Measurements from ENCODE around the gene ZNF525.
"Not testable (repeated sequence)": the region's sequence is repeated elsewhere in the genome, so short reads cannot be mapped to it uniquely, and the experiment has no call there.

ZNF525 gene

GRCh38 chr19:53397918-53398317, 32.4 kb downstream of the ZNF525 start:
- H3K9me3 ChIP-seq (ENCODE audit: control insufficient read depth, low read depth, low read length), result not testable (repeated sequence)

DNA sequence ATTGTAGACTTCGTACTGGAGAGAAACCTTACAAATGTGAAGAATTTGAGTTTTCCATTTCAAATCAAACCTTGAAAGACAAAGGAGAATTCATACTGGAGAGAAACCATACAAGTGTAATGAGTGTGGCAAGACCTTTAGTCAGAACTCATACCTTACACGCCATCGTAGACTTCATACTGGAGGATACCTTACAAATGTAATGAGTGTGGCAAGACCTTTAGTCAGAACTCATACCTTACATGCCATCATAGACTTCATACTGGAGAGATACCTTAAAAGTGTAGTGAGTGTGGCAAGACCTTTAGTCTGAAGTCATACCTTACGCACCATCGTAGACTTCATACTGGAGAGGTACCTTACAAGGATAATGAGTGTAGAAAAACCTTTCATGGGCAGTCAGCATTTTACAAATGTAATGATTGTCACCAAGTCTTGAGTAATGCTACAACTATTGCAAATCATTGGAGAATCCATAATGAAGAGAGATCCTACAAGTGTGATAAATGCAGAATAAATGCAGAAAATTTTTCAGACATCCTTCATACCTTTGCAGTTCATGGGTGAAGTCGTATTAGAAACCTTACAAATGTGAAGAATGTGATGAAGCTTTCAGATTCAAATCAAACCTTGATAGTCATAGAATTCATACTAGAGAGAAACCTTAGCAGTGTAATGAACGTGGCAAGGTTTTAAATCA, 44.1 kb downstream of the ZNF525 start:
- Histone ChIP-seq H3K36me3 (ENCODE audit: control insufficient read depth, low read depth, low read length) (peaks cover 24% of the 10 kb centered on the region), H3K4me1 (ENCODE audit: control insufficient read depth, low read depth, low read length) (no peaks in the 10 kb centered on the region), H3K9me3 (ENCODE audit: control insufficient read depth, low read depth, low read length) (peaks cover 39% of the 10 kb centered on the region), H3K27ac (ENCODE audit: low read length) (no peak overlapping the region), H3K9ac (ENCODE audit: low read length) (no peak overlapping the region), H3K4me3 (ENCODE audit: low read length) (no peak overlapping the region), H3K27me3 (ENCODE audit: control insufficient read depth, insufficient read depth, low read length) (no peaks in the 10 kb centered on the region)

More at GRCh38 chr19:53397918-53398317, 32.4 kb downstream of the ZNF525 start:
- H3K4me1 ChIP-seq (ENCODE audit: control insufficient read depth, low read depth, low read length); H3K9ac ChIP-seq (ENCODE audit: low read length); H3K27ac ChIP-seq (ENCODE audit: low read length); H3K4me3 ChIP-seq (ENCODE audit: low read length): not testable (repeated sequence)
- peaks cover 13% of the 10 kb centered on the region for H3K36me3 ChIP-seq (ENCODE audit: control insufficient read depth, low read depth, low read length)
- H3K27me3 ChIP-seq (ENCODE audit: control insufficient read depth, insufficient read depth, low read length), result peaks cover 11% of the 10 kb centered on the region

DNA sequence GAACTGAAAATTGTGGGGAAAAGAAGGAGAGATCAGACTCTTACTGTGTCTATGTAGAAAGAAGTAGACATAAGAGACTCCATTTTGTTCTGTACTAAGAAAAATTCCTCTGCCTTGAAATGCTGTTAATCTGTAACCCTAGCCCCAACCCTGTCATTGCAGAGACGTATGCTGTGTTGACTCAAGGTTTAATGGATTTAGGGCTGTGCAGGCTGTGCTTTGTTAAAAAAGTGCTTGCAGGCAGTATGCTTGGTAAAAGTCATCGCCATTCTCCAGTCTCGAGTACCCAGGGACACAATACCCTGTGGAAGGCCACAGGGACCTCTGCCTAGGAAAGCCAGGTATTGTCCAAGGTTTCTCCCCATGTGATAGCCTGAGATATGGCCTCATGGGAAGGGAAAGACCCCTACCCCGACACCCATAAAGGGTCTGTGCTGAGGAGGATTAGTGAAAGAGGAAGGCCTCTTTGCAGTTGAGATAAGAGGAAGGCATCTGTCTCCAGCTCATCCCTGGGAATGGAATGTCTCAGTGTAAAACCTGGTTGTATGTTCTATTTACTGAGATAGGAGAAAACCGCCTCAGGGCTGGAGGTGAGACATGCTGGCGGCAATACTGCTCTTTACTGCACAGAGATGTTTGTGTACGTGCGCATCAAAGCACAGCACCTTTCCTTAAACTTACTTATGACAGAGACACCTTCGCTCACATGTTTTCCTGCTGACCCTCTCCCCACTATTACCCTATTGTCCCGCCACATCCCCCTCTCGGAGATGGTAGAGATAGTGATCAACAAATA, 55.2 kb downstream of the ZNF525 start:
- H3K4me1 ChIP-seq (ENCODE audit: control insufficient read depth, low read depth, low read length); H3K4me3 ChIP-seq (ENCODE audit: low read length); H3K27me3 ChIP-seq (ENCODE audit: control insufficient read depth, insufficient read depth, low read length); H3K27ac ChIP-seq (ENCODE audit: low read length); H3K9me3 ChIP-seq (ENCODE audit: control insufficient read depth, low read depth, low read length); H3K9ac ChIP-seq (ENCODE audit: low read length); H3K36me3 ChIP-seq (ENCODE audit: control insufficient read depth, low read depth, low read length): not testable (repeated sequence)

- H3K4me3 ChIP-seq (ENCODE audit: low read length), result no peak overlapping the region
- no peaks in the 10 kb centered on the region for H3K4me1 ChIP-seq (ENCODE audit: control insufficient read depth, low read depth, low read length)
- H3K27ac ChIP-seq (ENCODE audit: low read length), result no peak overlapping the region
- no peak overlapping the region for H3K9ac ChIP-seq (ENCODE audit: low read length)
- H3K27me3 ChIP-seq (ENCODE audit: control insufficient read depth, insufficient read depth, low read length), result no peaks in the 10 kb centered on the region
- no peaks in the 10 kb centered on the region for H3K9me3 ChIP-seq (ENCODE audit: control insufficient read depth, low read depth, low read length)
- H3K36me3 ChIP-seq (ENCODE audit: control insufficient read depth, low read depth, low read length), result no peaks in the 10 kb centered on the region
Measured at GRCh38 chr19:53422551-53422950, 57.0 kb downstream of the ZNF525 start.

DNA sequence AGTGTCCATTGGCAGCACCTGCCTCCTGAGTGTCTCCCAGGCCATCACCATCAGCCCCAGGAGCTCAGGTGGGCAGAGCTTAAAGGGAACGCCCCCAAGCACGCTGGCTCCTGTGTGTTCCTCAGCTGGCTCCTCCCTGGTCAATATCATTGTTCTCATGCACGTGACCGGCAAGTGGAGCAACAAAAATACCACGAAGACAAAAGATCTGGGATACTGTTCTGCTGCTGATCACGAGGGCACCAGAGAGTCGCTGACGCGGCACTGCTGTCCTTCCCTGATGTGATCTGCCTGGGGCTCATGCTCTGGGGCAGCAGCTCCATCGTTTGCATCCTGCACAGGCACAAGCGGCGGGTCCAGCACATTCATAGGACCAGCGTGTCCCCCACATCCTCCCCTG, 57.6 kb downstream of the ZNF525 start:
- H3K9ac ChIP-seq (ENCODE audit: low read length); H3K27ac ChIP-seq (ENCODE audit: low read length); H3K27me3 ChIP-seq (ENCODE audit: control insufficient read depth, insufficient read depth, low read length); H3K4me1 ChIP-seq (ENCODE audit: control insufficient read depth, low read depth, low read length); H3K36me3 ChIP-seq (ENCODE audit: control insufficient read depth, low read depth, low read length); H3K9me3 ChIP-seq (ENCODE audit: control insufficient read depth, low read depth, low read length): not testable (repeated sequence)
- H3K4me3 ChIP-seq (ENCODE audit: low read length), result peak overlapping the region; percentile 39

DNA sequence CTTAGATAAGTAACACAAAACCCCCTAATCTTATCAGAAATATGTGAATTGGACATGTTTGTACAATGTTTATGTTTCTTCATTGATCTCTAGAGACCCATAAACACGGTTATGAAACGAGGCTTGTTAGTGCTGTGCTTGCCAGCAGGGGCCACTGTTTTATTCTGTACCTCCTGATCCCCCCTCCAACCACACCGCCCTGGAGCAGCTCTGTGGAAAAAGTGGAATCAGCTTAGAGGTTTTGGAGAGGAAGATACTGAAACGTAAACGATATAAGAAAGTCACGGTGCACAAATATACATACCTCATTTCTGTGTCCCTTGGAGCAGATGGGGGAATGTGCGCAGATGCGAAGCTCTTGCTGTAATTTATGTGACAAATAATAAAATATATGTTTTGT, 58.2 kb downstream of the ZNF525 start:
- H3K36me3 ChIP-seq (ENCODE audit: control insufficient read depth, low read depth, low read length); H3K9ac ChIP-seq (ENCODE audit: low read length); H3K9me3 ChIP-seq (ENCODE audit: control insufficient read depth, low read depth, low read length); H3K4me1 ChIP-seq (ENCODE audit: control insufficient read depth, low read depth, low read length); H3K27ac ChIP-seq (ENCODE audit: low read length); H3K27me3 ChIP-seq (ENCODE audit: control insufficient read depth, insufficient read depth, low read length): not testable (repeated sequence)
- peak overlapping the region; percentile 39 for H3K4me3 ChIP-seq (ENCODE audit: low read length)

DNA sequence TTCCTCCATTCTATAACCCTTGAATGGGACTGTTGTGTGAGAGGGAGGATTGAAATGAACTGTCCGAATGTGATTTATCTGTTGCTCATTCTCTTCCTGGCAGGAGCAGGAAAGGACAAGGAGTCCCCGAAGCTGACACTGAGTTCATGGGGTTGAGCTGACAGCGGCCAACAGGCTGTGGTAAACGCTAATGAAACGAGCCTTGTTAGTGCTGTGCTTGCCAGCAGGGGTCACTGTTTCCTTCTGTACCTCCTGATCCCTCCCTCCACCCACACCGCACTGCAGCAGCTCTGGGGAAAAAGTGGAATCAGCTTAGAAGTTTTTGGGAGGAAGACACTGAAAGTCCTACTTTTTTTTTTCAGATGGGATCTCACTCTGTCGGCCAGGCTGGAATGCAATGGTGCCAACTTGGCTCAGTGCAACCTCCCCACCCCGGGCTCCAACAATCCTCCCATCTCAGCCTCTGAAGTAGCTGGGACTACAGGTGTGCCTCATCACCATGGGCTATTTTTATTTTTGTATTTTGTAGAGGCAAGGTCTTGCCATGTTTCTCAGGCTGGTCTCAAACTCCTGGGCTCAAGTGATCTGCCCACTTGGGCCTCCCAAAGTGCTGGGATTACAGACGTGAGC, 59.6 kb downstream of the ZNF525 start:
- Histone ChIP-seq H3K27me3 (ENCODE audit: control insufficient read depth, insufficient read depth, low read length) (no peaks in the 10 kb centered on the region), H3K9ac (ENCODE audit: low read length) (no peak overlapping the region), H3K36me3 (ENCODE audit: control insufficient read depth, low read depth, low read length) (no peaks in the 10 kb centered on the region), H3K4me3 (ENCODE audit: low read length) (no peak overlapping the region), H3K9me3 (ENCODE audit: control insufficient read depth, low read depth, low read length) (no peaks in the 10 kb centered on the region), H3K4me1 (ENCODE audit: control insufficient read depth, low read depth, low read length) (no peaks in the 10 kb centered on the region), H3K27ac (ENCODE audit: low read length) (no peak overlapping the region)

GRCh38 chr19:53431399-53432087, 66.0 kb downstream of the ZNF525 start, which contains the start of gene ZNF761:
Gene ZNF761, plus strand, starts transcription at chr19:53431984. Its CDS starts 15,285 bp downstream, at chr19:53447269.
- Histone ChIP-seq H3K27me3 (ENCODE audit: control insufficient read depth, insufficient read depth, low read length) (no peaks in the 10 kb centered on the region), H3K9ac (ENCODE audit: low read length) (peak within 1 kb of the TSS; percentile 77), H3K27ac (ENCODE audit: low read length) (peak within 1 kb of the TSS; percentile 76), H3K9me3 (ENCODE audit: control insufficient read depth, low read depth, low read length) (no peaks in the 10 kb centered on the region), H3K4me3 (ENCODE audit: low read length) (peak within 1 kb of the TSS; percentile 88), H3K36me3 (ENCODE audit: control insufficient read depth, low read depth, low read length) (peaks cover 3% of the 10 kb centered on the region), H3K4me1 (ENCODE audit: control insufficient read depth, low read depth, low read length) (peaks cover 3% of the 10 kb centered on the region)

DNA sequence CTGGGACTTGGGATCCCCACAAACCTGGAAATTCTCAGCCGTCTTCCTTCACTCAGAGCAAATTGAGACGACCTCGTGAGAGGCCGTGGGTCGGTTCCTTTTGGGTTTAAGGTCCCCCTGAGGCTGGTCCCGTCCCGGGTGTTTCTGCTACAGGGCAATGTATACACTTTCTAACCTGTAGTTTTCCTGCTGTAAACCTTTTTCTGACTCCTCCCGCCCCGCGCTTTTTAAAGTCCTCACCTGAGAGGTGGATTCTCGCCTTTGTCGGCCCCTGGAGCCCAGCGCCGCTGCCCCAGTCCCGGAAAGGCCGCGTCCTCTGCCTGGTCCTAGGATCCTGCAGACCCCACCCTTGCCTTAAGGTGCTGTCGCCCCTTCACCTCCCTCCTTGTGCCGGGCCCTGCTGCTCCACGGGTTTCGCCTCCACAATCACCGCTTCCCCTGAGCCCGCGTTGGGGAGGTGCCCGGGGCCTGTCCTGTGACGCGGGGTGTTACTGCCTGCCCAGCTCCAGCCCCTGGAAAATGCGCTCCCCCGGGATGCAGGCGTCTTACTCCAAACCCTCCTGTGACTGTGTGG, 66.7 kb downstream of the ZNF525 start:
- Histone ChIP-seq H3K27me3 (ENCODE audit: control insufficient read depth, insufficient read depth, low read length) (no peaks in the 10 kb centered on the region), H3K9ac (ENCODE audit: low read length) (peak overlapping the region; percentile 77), H3K27ac (ENCODE audit: low read length) (no peak overlapping the region), H3K4me3 (ENCODE audit: low read length) (peak overlapping the region; percentile 88), H3K36me3 (ENCODE audit: control insufficient read depth, low read depth, low read length) (peaks cover 3% of the 10 kb centered on the region), H3K9me3 (ENCODE audit: control insufficient read depth, low read depth, low read length) (no peaks in the 10 kb centered on the region), H3K4me1 (ENCODE audit: control insufficient read depth, low read depth, low read length) (peaks cover 3% of the 10 kb centered on the region)
